ENCODE results near the gene PPP3R2.
"Not testable (repeated sequence)": the region's sequence is repeated elsewhere in the genome, so short reads cannot be mapped to it uniquely, and the experiment has no call there.

The PPP3R2 gene

GRCh38 chr9:101564252-101564651, 30.5 kb downstream of the PPP3R2 start:
- no peak for DNase-seq
- Histone ChIP-seq H3K9me3 (no peaks in the 10 kb centered on the region), H3K27me3 (no peaks in the 10 kb centered on the region), H3K4me1 (no peaks in the 10 kb centered on the region), H3K4me3 (ENCODE audit: low read depth, low read length) (no peak overlapping the region), H3K36me3 (peaks cover 44% of the 10 kb centered on the region)
- no peak for TF ChIP-seq CTCF (IDR thresholded peaks at IDR 0.05; ENCODE audit: low read depth, low read length)

GRCh38 chr9:101562966-101563365, 31.8 kb downstream of the PPP3R2 start:
- no peak for TF ChIP-seq CTCF (IDR thresholded peaks at IDR 0.05; ENCODE audit: low read depth, low read length)
- no peaks in the 10 kb centered on the region for H3K27me3 ChIP-seq
- no peak for DNase-seq
- H3K4me3 ChIP-seq (ENCODE audit: low read depth, low read length) = no peak overlapping the region
- peaks cover 56% of the 10 kb centered on the region for H3K36me3 ChIP-seq
- H3K4me1 ChIP-seq = no peaks in the 10 kb centered on the region
- H3K9me3 ChIP-seq = no peaks in the 10 kb centered on the region

GRCh38 chr9:101561740-101562139, 33.0 kb downstream of the PPP3R2 start:
- H3K4me3 ChIP-seq (ENCODE audit: low read depth, low read length) = no peak overlapping the region
- no peaks in the 10 kb centered on the region for H3K4me1 ChIP-seq
- H3K27me3 ChIP-seq = no peaks in the 10 kb centered on the region
- no peaks in the 10 kb centered on the region for H3K9me3 ChIP-seq
- DNase-seq = no peak
- TF ChIP-seq CTCF (IDR thresholded peaks at IDR 0.05; ENCODE audit: low read depth, low read length) = no peak
- peaks cover 57% of the 10 kb centered on the region for H3K36me3 ChIP-seq

- H3K27me3 ChIP-seq; H3K4me3 ChIP-seq (ENCODE audit: low read depth, low read length); H3K4me1 ChIP-seq; H3K9me3 ChIP-seq: not testable (repeated sequence)
- DNase-seq = peak; percentile 20
- peaks cover 79% of the 10 kb centered on the region for H3K36me3 ChIP-seq
These were observed 45.2 kb downstream of the PPP3R2 start for GRCh38 chr9:101549472-101550098.

GRCh38 chr9:101543098-101543735, 51.6 kb downstream of the PPP3R2 start:
- no peak for DNase-seq
- TF ChIP-seq CTCF (IDR thresholded peaks at IDR 0.05; ENCODE audit: low read depth, low read length) = no peak
- Histone ChIP-seq H3K36me3 (peaks cover 77% of the 10 kb centered on the region), H3K4me3 (ENCODE audit: low read depth, low read length) (no peak overlapping the region), H3K4me1 (no peaks in the 10 kb centered on the region), H3K9me3 (no peaks in the 10 kb centered on the region), H3K27me3 (no peaks in the 10 kb centered on the region)

Data from BE2C (cell line).